ENCODE data around the gene TRIM66. TPM values are rescaled to one million over a fixed set of nuclear protein-coding genes. Genes with fewer than 3 reads are reported as not detected.

TRIM66 gene
- total and polyA plus RNA-seq, 10 of the 15 experiments (the other 5 are each of a cell fraction or from before 2014, with no cell fraction given) = 1.7 to 14.5 (median 7.4) TPM

- intact Hi-C loops (cut with micrococcal nuclease; ENCODE audit: unreplicated experiment) = no loop called here
- H3K4me3 ChIP-seq = no peak overlapping the region
- peaks cover 0 to 2% of the 10 kb centered on the region in 2 experiments; a peak in 1 of 4 replicates for H3K27me3 ChIP-seq (replicated peaks in 1 of 2; ENCODE audit: control insufficient read depth in 2 of 2, insufficient read depth in 2 of 2, low read length in 1 of 2)
- ATAC-seq = peak; percentile 63
- no TSS peak for BruUV-seq (replicated peaks)
- WGBS (ENCODE audit: insufficient coverage, insufficient replicate concordance, low lambda C conversion rate, missing lambda C conversion rate) = 0% methylated on average over 3 of the region's 3 CpGs
- peak overlapping the region; percentile 17; the same call in 1 of the 2 replicates for H3K4me2 ChIP-seq (ENCODE audit: control insufficient read depth, insufficient read depth)
- POLR2A ChIA-PET = interaction anchor here (1.5 kb wide), 1 partner anchor 44 kb away, joined by 6 read pairs; no protein-coding TSS in a partner anchor
- in situ Hi-C loops (cut with MboI) = no loop called here
- TF ChIP-seq HDAC6 (IDR thresholded peaks at IDR 0.05; ENCODE audit: unreplicated experiment) (no peak), BCL11A (IDR thresholded peaks at IDR 0.05; ENCODE audit: low read depth, low read length) (peak; percentile 25; the same call in 1 of the 2 replicates), PAX8 (IDR thresholded peaks at IDR 0.05) (no peak), RBBP5 (conservative IDR thresholded peaks at IDR 0.05) (no peak), MEF2B (IDR thresholded peaks at IDR 0.05; ENCODE audit: partially characterized antibody, poor library complexity, severe bottlenecking) (peak; percentile 91), IRF5 (IDR thresholded peaks at IDR 0.05; ENCODE audit: borderline replicate concordance) (no peak), JUNB (IDR thresholded peaks at IDR 0.05) (no peak), TCF7 (IDR thresholded peaks at IDR 0.05; ENCODE audit: borderline replicate concordance) (0 out of 2 replicates have a peak, but pooled peaks have one; percentile 31), ATF7 (IDR thresholded peaks at IDR 0.05; ENCODE audit: low read depth) (peak; percentile 84), IKZF2 (IDR thresholded peaks at IDR 0.05) (no peak), NBN (IDR thresholded peaks at IDR 0.05) (peak; percentile 56; the same call in 1 of the 2 replicates), SKIL (IDR thresholded peaks at IDR 0.05; ENCODE audit: low read depth, poor library complexity, severe bottlenecking) (peak; percentile 76), GABPA (IDR thresholded peaks at IDR 0.05; ENCODE audit: low read depth) (no peak), MTA2 (IDR thresholded peaks at IDR 0.05; ENCODE audit: low read depth) (peak; percentile 68), POLR2A (IDR thresholded peaks at IDR 0.05; ENCODE audit: low read depth, low read length) (no peak)
- H3K36me3 ChIP-seq (ENCODE audit: control insufficient read depth in 2 of 2, insufficient read depth in 2 of 2, low read length in 1 of 2) = no peaks in the 10 kb centered on the region
- no peak overlapping the region for H3K9ac ChIP-seq (ENCODE audit: control insufficient read depth, insufficient read depth, low read length)
- H3K27ac ChIP-seq (ENCODE audit: control insufficient read depth, insufficient read depth) = no peak overlapping the region
- H3K4me1 ChIP-seq (ENCODE audit: control insufficient read depth, insufficient read depth, low read length) = peaks cover 15% of the 10 kb centered on the region
- H3K79me2 ChIP-seq (ENCODE audit: control insufficient read depth, insufficient read depth, low read length) = no peaks in the 10 kb centered on the region
- DNase-seq (ENCODE audit: low read depth, low spot score) = peak; percentile 48
- no peak overlapping the region for H2AFZ ChIP-seq (ENCODE audit: control insufficient read depth, low read depth, low read length)
- SMC1A ChIA-PET (ENCODE audit: uncharacterized antibody, unreplicated experiment) = interaction anchor here (0.6 to 1.8 kb wide), 8 partner anchors 18 to 228 kb away, joined by 3 to 6 read pairs (median 4); partner anchors contain the start of genes RPL27A and TRIM66
- H3K9me3 ChIP-seq (replicated peaks; ENCODE audit: control insufficient read depth, insufficient read depth, low read length) = no peaks in the 10 kb centered on the region
- H4K20me1 ChIP-seq (ENCODE audit: control insufficient read depth, insufficient read depth) = no peaks in the 10 kb centered on the region
- FAIRE-seq = no peak
- RAD21 ChIA-PET (ENCODE audit: unreplicated experiment) = interaction anchor here (1.5 to 2.5 kb wide), 3 partner anchors 15 to 77 kb away, joined by 4 to 11 read pairs (median 7); no protein-coding TSS in a partner anchor
- CTCF ChIA-PET = interaction anchor here (1.0 to 2.4 kb wide), 3 partner anchors 11 to 101 kb away, joined by 3 to 6 read pairs (median 4); no protein-coding TSS in a partner anchor
Measured at GRCh38 chr11:8731647-8732323, 49.3 kb upstream of the TRIM66 start.

All from GM12878 (cell line).